ENCODE results near the gene SEMA7A.
"Not testable (repeated sequence)": the region's sequence is repeated elsewhere in the genome, so short reads cannot be mapped to it uniquely, and the experiment has no call there.

The SEMA7A gene

GRCh38 chr15:74376226-74376625 lies 57.5 kb downstream of the SEMA7A start:
- no peak for DNase-seq

GRCh38 chr15:74375303-74375693 lies 58.5 kb downstream of the SEMA7A start:
- DNase-seq = peak in 45 of 56 donors; percentile 14 to 89 (median 44)

GRCh38 chr15:74374648-74375302 lies 59.0 kb downstream of the SEMA7A start:
- no peak for DNase-seq

GRCh38 chr15:74373731-74374647 lies 59.8 kb downstream of the SEMA7A start:
- DNase-seq = peak in 54 of 56 donors; percentile 43 to 91 (median 75)

GRCh38 chr15:74373056-74373650 lies 60.6 kb downstream of the SEMA7A start:
- no peak for DNase-seq

GRCh38 chr15:74370471-74370870 lies 63.3 kb downstream of the SEMA7A start:
- no peak for DNase-seq

GRCh38 chr15:74369756-74370155 lies 64.0 kb downstream of the SEMA7A start:
- DNase-seq = no peak

GRCh38 chr15:74369084-74369745 lies 64.5 kb downstream of the SEMA7A start:
- no peak for DNase-seq

- no peak for DNase-seq
These were observed 65.6 kb downstream of the SEMA7A start for GRCh38 chr15:74368121-74368520.

- DNase-seq = no peak
These were observed 66.4 kb downstream of the SEMA7A start, which contains the start of gene CYP11A1 for GRCh38 chr15:74367296-74367854. Gene CYP11A1, minus strand, starts transcription at chr15:74367646. Its CDS starts 61 bp downstream, at chr15:74367585.

GRCh38 chr15:74365598-74366445 lies 67.9 kb downstream of the SEMA7A start:
- no peak for DNase-seq

GRCh38 chr15:74364936-74365597 lies 68.7 kb downstream of the SEMA7A start:
- no peak for DNase-seq

GRCh38 chr15:74362482-74362881 lies 71.3 kb downstream of the SEMA7A start:
- no peak for DNase-seq

GRCh38 chr15:74360855-74361254 lies 72.9 kb downstream of the SEMA7A start:
- DNase-seq = not testable (repeated sequence)

- not testable (repeated sequence) for DNase-seq
These were observed 74.4 kb downstream of the SEMA7A start for GRCh38 chr15:74359376-74359775.
